DLD1 (cell line): ENCODE data around the gene STXBP4.
"Not testable (repeated sequence)": the region's sequence is repeated elsewhere in the genome, so short reads cannot be mapped to it uniquely, and the experiment has no call there.

Source experiments
- in situ Hi-C: cut with HindIII; loops from 2 replicates; pipeline ENCODE4 v1.10.0; 2017; ENCODE audit warnings: low sequenced_read_pairs

The STXBP4 gene

DNA sequence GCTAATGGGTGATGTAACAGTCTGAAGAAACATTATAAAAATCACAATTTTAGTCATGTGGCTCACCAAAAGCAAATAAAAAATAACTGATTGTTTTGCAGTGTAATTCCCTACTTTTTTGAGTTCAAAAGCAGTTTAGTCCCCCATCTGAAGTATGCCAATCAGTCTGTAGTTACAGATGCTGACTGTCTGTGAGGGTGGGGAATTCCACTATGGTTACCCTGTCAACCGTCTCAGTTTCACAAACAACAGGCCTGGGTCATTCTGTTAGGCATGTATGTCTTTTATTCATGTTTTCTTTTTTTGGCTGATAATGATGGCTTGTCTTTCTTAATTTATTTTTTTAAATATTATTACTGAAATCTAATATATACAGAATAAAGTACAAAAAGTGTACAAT, 69.3 kb downstream of the STXBP4 start:
- in situ Hi-C loops, result no loop called here

DNA sequence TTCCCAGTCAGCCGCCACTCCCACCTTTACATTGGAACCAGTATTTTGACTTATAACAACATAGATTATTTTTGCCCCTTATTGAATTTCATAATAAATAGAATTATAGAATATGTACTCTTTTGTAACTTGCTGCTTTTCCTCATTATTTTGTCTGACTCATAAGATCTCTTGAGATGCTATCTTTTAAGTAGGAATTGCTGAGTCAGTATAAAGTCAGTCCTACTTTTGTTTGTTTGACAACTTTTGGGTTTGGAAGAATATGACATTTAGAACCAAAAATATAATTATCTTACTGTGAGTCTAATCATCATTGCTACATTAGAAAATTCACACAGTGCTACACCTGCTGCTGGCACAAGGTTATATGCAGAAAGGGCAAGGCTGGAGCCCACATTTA, 69.7 kb downstream of the STXBP4 start:
- in situ Hi-C loops, result no loop called here

GRCh38 chr17:55040611-55041010, 72.0 kb downstream of the STXBP4 start:
- in situ Hi-C loops, result no loop called here

DNA sequence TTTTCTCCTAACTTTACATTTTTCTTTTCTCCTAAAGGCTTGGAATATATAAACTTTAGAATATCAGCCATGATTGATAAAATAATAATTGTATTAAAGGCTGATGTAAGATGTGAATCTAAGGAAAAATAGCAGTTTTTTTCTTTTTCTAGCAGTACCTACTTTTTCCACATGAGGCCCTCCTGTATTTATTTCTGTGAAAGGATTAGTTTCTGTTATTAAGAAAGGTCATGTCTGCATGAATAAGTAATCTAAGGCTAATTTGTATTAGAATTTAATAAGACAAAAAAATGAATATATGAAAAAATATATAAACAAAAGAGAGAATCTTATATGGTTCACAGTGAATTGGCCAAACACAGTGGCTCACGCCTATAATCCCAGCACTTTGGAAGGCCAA, 85.3 kb downstream of the STXBP4 start:
- in situ Hi-C loops, result no loop called here

DNA sequence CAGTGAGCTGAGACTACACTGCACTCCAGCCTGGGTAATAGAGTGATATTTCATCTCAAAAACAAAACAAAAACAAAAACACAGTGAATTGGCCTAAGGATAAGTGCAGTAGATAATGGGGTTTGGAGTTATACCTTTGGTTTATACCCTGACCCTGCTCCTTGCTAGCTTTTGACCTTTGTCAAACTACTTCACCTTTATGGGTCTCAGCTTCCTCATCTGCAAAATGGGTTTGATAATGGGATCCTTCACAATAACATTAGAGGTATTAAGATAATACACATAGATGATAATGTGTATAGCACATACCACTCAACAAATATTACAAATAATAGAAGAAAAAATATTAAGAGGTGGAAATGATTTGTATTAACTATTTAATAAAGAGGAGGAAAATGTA, 85.9 kb downstream of the STXBP4 start:
- in situ Hi-C loops, result no loop called here

DNA sequence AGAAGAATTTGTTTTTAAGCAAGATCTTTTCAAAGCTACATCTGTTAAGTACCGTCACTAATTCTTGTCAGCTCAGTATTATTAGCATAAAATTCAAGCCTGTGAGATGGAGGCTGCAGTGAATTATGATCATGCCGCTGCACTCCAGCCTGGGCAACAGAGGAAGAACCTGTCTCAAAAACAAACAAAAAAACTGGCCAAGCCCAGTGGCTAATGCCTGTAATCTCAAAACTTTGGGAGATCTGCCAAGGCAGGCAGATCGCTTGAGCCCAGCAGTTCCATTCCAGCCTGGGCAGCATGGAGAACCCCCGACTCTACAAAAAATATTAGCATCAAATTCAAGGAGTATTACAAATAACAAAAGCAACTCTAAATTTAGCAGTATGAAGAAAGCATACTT, 88.0 kb downstream of the STXBP4 start:
- in situ Hi-C loops, result no loop called here

DNA sequence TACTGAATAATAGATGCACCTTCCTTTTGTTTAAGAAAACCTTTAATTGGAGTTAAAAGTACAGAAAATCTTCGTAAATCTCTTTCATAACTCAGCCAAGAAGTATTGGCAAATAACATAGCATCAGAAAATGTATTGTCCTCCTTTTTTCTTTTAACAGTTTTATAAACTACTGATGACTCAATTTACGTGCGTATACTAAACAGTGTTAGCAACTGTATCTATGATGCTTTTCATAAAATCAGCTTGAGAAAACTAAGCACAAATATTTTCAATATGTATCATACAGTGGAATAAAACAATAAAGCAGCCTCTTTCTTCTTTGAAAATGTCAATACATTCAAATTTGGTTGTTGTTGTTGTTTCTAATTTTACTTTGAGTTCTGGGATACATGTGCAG, 88.6 kb downstream of the STXBP4 start:
- in situ Hi-C loops, result no loop called here

- in situ Hi-C loops, result no loop called here
These were observed 91.2 kb downstream of the STXBP4 start for GRCh38 chr17:55059724-55060123.

DNA sequence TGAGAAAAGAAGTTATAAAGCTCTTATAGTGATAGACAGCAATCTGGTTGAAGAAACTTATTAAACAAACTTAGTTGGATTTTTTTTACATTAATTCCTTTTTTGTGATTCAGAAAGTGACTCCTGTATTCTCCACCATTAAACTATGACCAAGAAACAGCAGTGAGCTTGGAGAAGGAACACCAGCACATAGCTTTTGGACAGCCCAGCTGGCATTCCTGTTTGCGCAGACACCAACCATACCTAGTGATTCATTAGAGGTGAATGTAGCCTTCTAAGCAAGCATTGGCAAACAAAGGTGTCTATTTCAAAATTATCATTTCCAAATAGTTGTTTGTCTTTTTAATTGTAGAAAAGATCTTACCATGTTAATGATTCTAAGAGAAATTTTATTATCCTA, 94.4 kb downstream of the STXBP4 start:
- in situ Hi-C loops, result no loop called here

DNA sequence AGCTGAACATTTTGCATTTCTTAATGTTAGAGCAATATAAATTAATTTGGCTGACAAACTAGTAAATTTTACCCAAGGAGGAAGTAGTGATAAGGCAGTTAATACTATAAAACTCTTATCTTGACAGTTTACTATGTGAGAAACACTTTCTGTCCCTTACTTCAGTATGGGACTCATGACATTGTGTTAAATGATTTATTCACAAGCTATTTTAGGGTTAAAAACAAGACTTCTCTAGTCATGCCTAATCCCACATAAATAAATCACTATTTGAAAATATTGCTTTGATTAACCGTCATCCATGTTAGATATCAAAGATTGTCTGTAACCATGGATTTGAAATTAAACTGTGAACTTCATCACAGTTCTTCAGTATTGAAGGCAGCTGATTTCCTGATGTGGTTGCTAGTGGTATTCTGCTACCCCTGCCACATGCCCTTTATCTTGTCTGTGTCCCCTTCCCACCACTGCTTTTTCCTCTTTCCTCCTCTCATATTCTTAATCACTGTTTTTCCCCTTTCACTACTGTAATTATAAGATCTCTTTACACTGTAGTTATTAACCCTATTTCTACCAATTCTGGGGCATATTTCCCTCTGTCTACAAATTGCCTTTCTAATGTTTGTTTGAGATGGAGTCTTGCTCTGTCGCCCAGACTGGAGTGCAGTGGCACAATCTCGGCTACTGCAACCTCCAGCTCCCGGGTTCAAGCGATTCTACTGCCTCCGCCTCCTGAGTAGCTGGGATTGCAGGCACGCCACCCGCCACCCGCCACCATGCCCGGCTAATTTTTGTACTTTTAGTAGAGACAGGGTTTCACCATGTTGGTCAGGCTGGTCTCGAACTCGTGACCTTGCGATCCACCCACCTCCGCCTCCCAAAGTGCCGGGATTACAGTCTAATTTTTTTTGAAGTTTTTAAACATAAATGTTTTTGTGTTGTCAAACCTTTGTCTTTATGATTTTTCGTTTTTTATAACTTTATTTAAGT, 95.6 kb downstream of the STXBP4 start:
- in situ Hi-C loops, result no loop called here

- in situ Hi-C loops, result no loop called here
These were observed 99.3 kb downstream of the STXBP4 start for GRCh38 chr17:55067697-55068439.

GRCh38 chr17:55068862-55069811, 100.6 kb downstream of the STXBP4 start:
- in situ Hi-C loops, result no loop called here

DNA sequence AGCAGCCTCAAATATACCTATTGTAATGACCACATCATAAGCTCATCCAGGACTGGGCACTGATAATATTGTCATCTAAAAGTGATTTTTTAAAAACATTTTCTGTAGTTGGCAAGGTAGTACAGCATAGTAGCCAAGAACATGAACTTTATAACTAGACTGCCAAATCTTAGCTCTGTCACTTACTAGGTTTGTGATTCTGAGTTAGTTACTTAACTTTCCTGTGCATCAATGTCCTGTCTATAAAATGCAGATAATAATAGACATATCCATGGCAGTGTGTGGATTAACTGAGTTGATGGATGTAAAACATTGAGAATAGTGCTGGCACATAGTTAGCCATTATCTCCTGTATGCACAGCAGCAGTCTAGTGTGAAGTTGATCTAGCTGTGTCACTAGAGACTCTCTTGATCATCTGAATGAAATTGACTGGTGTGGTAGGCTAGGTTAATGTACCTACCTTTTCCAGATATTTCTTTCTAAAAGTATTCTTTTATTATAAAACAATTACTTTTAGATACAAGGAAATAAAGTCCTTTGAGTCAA, 101.5 kb downstream of the STXBP4 start:
- in situ Hi-C loops, result no loop called here

GRCh38 chr17:55072898-55073297, 104.3 kb downstream of the STXBP4 start:
- in situ Hi-C loops, result no loop called here

- in situ Hi-C loops, result not testable (repeated sequence)
These were observed 104.9 kb downstream of the STXBP4 start for GRCh38 chr17:55073467-55073866.

GRCh38 chr17:55081559-55081958, 113.0 kb downstream of the STXBP4 start:
- in situ Hi-C loops, result no loop called here

- in situ Hi-C loops, result no loop called here
These were observed 118.1 kb downstream of the STXBP4 start for GRCh38 chr17:55086635-55087058.

GRCh38 chr17:55089256-55089655, 120.7 kb downstream of the STXBP4 start:
- in situ Hi-C loops, result no loop called here

- in situ Hi-C loops, result no loop called here
These were observed 121.5 kb downstream of the STXBP4 start for GRCh38 chr17:55090079-55090492.

GRCh38 chr17:55093353-55093752, 124.8 kb downstream of the STXBP4 start:
- in situ Hi-C loops, result no loop called here
